Measurements from ENCODE around the gene PSG11.

DNA sequence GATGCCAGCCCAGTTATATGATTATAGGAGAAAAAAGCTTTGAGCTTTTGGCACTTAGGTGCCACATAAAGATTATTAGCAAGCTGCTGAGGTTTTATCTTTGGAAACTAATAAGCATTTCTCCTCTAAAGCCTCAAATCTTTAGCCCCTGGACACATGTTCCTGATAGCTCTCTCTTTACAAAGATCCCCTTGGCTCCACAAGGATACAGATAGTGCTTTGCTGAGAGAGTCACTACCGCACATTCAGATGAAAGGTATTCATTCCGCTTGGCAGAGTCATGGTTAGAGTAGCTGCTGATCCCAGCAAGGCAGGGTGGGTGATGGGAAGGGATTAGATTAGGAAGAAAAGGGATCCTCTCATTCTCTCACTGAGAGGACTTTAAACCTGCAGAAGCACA is 61.1 kb downstream of the PSG11 start:
- TF ChIP-seq POLR2AphosphoS5 (IDR thresholded peaks at IDR 0.05) (no peak), POLR2A (IDR thresholded peaks at IDR 0.05) (no peak)

All from breast epithelium (tissue), 3 donors.